Thymus (tissue), 11 donors: Measurements from ENCODE around the gene MPDZ. TPM values are rescaled to one million over a fixed set of nuclear protein-coding genes. Genes with fewer than 3 reads are reported as not detected.

Source experiments
- DNase-seq, 9 donors: peaks; one replicate each; pipeline ENCODE4 v3.0.0-alpha.2; 2013; ENCODE audit warnings: low spot score in 9 of 9, low read depth in 6 of 9, missing footprints in 1 of 9
- H3K27ac ChIP-seq, 2 donors: one replicate each; pipeline ENCODE4 v1.5.1; 2013; ENCODE audit warnings: control low read depth in 1 of 2, low read depth in 1 of 2, low read length in 1 of 2, mild to moderate bottlenecking in 1 of 2, moderate library complexity in 1 of 2
- H3K27me3 ChIP-seq, 2 donors: one replicate each; pipeline ENCODE4 v1.5.1; 2013; ENCODE audit warnings: low read length in 1 of 2; ENCODE audit not compliant: control insufficient read depth in 2 of 2, insufficient read depth in 1 of 2
- H3K36me3 ChIP-seq, 2 donors: one replicate each; pipeline ENCODE4 v1.5.1; 2013; ENCODE audit warnings: low read length in 1 of 2, mild to moderate bottlenecking in 1 of 2, moderate library complexity in 1 of 2; ENCODE audit not compliant: control insufficient read depth in 2 of 2, insufficient read depth in 2 of 2
- H3K4me1 ChIP-seq, 2 donors: one replicate each; pipeline ENCODE4 v1.5.1; 2013; ENCODE audit warnings: low read length in 2 of 2; ENCODE audit not compliant: control insufficient read depth in 2 of 2, insufficient read depth in 2 of 2
- H3K4me3 ChIP-seq, 2 donors: one replicate each; pipeline ENCODE4 v1.5.1; 2013; ENCODE audit warnings: low read length in 2 of 2, control low read depth in 1 of 2, mild to moderate bottlenecking in 1 of 2
- H3K9me3 ChIP-seq, 2 donors: one replicate each; pipeline ENCODE4 v1.5.1; 2013; ENCODE audit warnings: low read length in 1 of 2, mild to moderate bottlenecking in 1 of 2; ENCODE audit not compliant: control insufficient read depth in 2 of 2, insufficient read depth in 1 of 2
- WGBS: extraction: QIAGEN DNeasy Blood & Tissue Kit; methylation state at CpG from one replicate; pipeline ENCODE4 v1.1.7; 2013; 5-methylcytosine and 5-hydroxymethylcytosine counted together
- polyA plus RNA-seq: library from polyadenylated mRNA; stranded (reverse); fragments of 200-250 nt; gene quantifications from one replicate; pipeline ENCODE4 v1.2.3, GENCODE V29; 2013
- total RNA-seq: library from RNA; stranded (reverse); fragments of 120-200 nt; gene quantifications from one replicate; pipeline ENCODE4 v1.2.4, GENCODE V29; 2013
- donor health status: healthy.

The MPDZ gene
- total and polyA plus RNA-seq, 2 donors = 5.1 to 9.9 TPM

DNA sequence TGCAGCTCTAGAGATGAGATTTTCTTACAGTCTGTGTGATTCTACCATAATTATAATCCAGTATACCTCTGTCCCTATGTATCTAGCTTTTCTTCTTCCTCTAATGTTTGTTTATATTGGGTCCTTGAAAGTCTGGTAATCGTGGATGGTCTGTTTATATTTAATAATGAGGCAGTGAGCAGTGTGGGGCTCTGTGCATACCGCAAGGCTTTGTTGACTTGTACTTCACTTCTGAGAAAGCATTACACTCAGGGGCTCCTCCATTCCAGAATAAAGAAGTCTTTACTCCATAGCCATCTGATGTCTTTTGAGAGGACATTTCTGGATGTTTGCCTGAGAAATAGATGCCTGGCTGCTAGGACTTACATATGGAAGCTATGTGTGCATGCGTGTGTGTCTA lies 4.5 kb upstream of the MPDZ start:
- no peak overlapping the region for H3K4me3 ChIP-seq

DNA sequence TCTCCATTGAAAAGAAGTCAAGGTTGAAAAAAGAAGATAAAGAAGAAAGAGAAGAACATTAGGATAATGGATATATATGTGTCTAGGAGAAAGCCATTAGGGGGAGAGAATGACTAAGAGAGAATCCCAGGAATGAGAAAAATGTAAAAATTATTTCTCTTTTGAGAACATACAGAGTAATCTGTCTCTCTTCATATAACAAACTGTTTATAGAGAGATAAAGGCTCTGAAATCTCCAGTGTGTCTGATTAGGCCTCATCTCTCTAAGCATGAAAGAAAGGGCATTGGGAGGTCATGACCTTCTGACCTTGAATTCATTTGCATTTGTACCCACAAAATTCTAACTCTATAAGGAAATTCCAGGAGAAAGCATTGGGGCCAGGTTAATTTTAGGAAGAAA lies 3.5 kb upstream of the MPDZ start:
- Histone ChIP-seq H3K27ac (no peak overlapping the region), H3K4me1 (peaks cover 0 to 2% of the 10 kb centered on the region in 2 donors), H3K9me3 (peaks cover 0 to 4% of the 10 kb centered on the region in 2 donors), H3K27me3 (peaks cover 26% of the 10 kb centered on the region in 2 donors), H3K4me3 (no peak overlapping the region), H3K36me3 (no peaks in the 10 kb centered on the region)
- DNase-seq = no peak

More for the DNA sequence above, 4.5 kb upstream of the MPDZ start:
- H3K27ac ChIP-seq = no peak overlapping the region
- WGBS = 89% methylated on average over 3 of the region's 3 CpGs
- no peak for DNase-seq
- H3K9me3 ChIP-seq = no peaks in the 10 kb centered on the region
- no peaks in the 10 kb centered on the region for H3K36me3 ChIP-seq
- H3K4me1 ChIP-seq = peaks cover 0 to 2% of the 10 kb centered on the region in 2 donors
- peaks cover 16% of the 10 kb centered on the region in 2 donors for H3K27me3 ChIP-seq

- Histone ChIP-seq H3K4me1 (peaks cover 0 to 2% of the 10 kb centered on the region in 2 donors), H3K4me3 (no peak overlapping the region), H3K9me3 (peaks cover 0 to 4% of the 10 kb centered on the region in 2 donors), H3K27me3 (peaks cover 32 to 33% of the 10 kb centered on the region in 2 donors), H3K36me3 (no peaks in the 10 kb centered on the region), H3K27ac (no peak overlapping the region)
- DNase-seq = no peak
- 93% methylated on average over 5 of the region's 5 CpGs for whole genome bisulfite sequencing
Measured at GRCh38 chr9:13281356-13282016, 2.0 kb upstream of the MPDZ start.

GRCh38 chr9:13278368-13279246 lies 885 bp downstream of the MPDZ start:
- Histone ChIP-seq H3K36me3 (no peaks in the 10 kb centered on the region), H3K27ac (peak overlapping the region; percentile 25 to 41), H3K4me3 (peak overlapping the region; percentile 30 to 34), H3K4me1 (peaks cover 0 to 2% of the 10 kb centered on the region in 2 donors), H3K9me3 (peaks cover 0 to 4% of the 10 kb centered on the region in 2 donors), H3K27me3 (peaks cover 32 to 33% of the 10 kb centered on the region in 2 donors)
- DNase-seq = peak in 1 of 9 donors; percentile 12
- 3% methylated on average over 67 of the region's 67 CpGs for WGBS

DNA sequence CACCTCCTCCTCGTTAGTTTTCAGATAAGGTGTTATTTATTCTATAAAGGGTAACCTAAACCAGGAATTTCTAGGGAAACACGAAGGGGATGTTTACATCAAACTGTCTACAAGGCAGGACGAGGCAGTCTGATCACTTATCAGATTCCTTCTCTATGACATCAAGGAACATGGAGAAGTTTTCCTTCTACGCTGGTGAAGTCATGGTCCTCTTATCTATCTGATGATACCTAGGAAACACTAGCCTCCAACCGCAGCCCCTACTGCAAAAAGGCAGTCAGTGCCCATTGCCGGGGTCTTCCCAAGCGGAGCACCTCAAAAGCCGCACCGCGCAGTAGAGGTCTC lies 1.5 kb downstream of the MPDZ start:
- WGBS = 73% methylated on average over 10 of the region's 10 CpGs
- H3K36me3 ChIP-seq = no peaks in the 10 kb centered on the region
- H3K4me1 ChIP-seq = peaks cover 0 to 2% of the 10 kb centered on the region in 2 donors
- H3K4me3 ChIP-seq = peak overlapping the region in 1 of 2 donors; percentile 34
- peaks cover 0 to 4% of the 10 kb centered on the region in 2 donors for H3K9me3 ChIP-seq
- peak overlapping the region in 1 of 2 donors; percentile 41 for H3K27ac ChIP-seq
- peaks cover 32 to 33% of the 10 kb centered on the region in 2 donors for H3K27me3 ChIP-seq
- DNase-seq = no peak

DNA sequence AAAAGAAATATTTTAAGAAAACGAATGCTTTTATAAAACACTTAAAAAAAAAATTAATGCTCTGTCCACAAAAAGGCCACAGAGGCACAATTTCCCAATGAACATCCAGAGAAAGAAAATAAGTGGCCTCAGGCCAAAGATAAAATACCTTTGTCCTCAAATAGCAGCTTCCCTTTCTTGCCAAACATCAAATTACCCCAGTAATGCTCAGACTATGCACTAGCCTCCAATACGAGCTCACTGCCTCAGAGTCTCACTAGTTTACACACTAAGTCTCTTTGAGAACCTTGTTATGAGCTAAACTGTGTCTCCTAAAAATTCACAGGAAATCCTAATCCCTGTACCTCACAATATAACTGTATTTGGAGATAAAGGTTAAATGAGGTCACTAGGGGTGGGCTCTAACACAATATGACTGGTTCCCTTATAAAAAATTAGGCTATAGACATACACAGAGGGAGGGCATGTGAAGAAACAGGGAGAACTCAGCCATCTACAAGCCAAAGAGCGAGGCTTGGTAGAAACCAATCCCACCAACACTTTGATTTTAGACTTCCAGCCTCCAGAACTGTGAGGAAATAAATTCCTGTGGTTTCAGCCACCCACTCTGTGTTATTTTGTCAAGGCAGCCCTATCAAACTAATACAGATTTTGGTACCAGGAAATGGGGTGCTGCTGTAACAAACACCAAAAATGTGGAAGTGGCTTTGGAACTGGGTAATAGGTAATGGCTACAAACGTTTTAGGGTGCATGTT lies 4.4 kb downstream of the MPDZ start:
- Histone ChIP-seq H3K4me3 (no peak overlapping the region), H3K36me3 (no peaks in the 10 kb centered on the region), H3K9me3 (peaks cover 0 to 4% of the 10 kb centered on the region in 2 donors), H3K4me1 (peaks cover 0 to 2% of the 10 kb centered on the region in 2 donors), H3K27ac (no peak overlapping the region), H3K27me3 (peaks cover 26% of the 10 kb centered on the region in 2 donors)
- no peak for DNase-seq
- WGBS = 65% methylated on average over 4 of the region's 4 CpGs

- Histone ChIP-seq H3K4me3 (no peak overlapping the region), H3K36me3 (no peaks in the 10 kb centered on the region), H3K27me3 (no peaks in the 10 kb centered on the region), H3K9me3 (no peaks in the 10 kb centered on the region), H3K27ac (no peak overlapping the region), H3K4me1 (no peaks in the 10 kb centered on the region)
- WGBS = 99% methylated on average over 1 of the region's 1 CpG
- DNase-seq = no peak
Measured at GRCh38 chr9:13270734-13271133, 8.8 kb downstream of the MPDZ start.

GRCh38 chr9:13269589-13270452 lies 9.7 kb downstream of the MPDZ start:
- no peak overlapping the region for H3K4me3 ChIP-seq
- H3K27me3 ChIP-seq = no peaks in the 10 kb centered on the region
- no peak for DNase-seq
- no peaks in the 10 kb centered on the region for H3K4me1 ChIP-seq
- H3K27ac ChIP-seq = no peak overlapping the region
- WGBS = 81% methylated on average over 6 of the region's 6 CpGs
- H3K9me3 ChIP-seq = no peaks in the 10 kb centered on the region
- H3K36me3 ChIP-seq = no peaks in the 10 kb centered on the region
